GM23338 (cell line): Measurements from ENCODE around the gene NRP1. TPM values are rescaled to one million over a fixed set of nuclear protein-coding genes. Genes with fewer than 3 reads are reported as not detected.
"Not testable (repeated sequence)": the region's sequence is repeated elsewhere in the genome, so short reads cannot be mapped to it uniquely, and the experiment has no call there.

Experiments
- ATAC-seq: fragments of 200-7000 bp; cut with Tn5 transposase; 3 replicates; pipeline ENCODE4 v1.9.1; 2020
- DNase-seq: peaks from one replicate; pipeline ENCODE4 v3.0.0-alpha.2; 2015; ENCODE audit warnings: low spot score
- H2AFZ ChIP-seq: fragments of 200-600 bp; sonication (generic); 2 replicates; pipeline ENCODE4 v1.8.0; 2016; ENCODE audit warnings: antibody characterized with exemption, mild to moderate bottlenecking, moderate library complexity
- H3F3A ChIP-seq: fragments of 200-600 bp; sonication (generic); replicated peaks from 2 replicates; pipeline ENCODE4 v1.8.0; 2017; ENCODE audit warnings: antibody characterized with exemption, mixed run types, low read depth
- H3K27ac ChIP-seq: fragments of 200-600 bp; sonication (generic); 2 replicates; pipeline ENCODE4 v1.6.1; 2016; ENCODE audit warnings: low read depth
- H3K27me3 ChIP-seq: fragments of 200-600 bp; sonication (generic); 2 replicates; pipeline ENCODE4 v1.8.0; 2016; ENCODE audit warnings: mild to moderate bottlenecking, mixed run types, moderate library complexity; ENCODE audit not compliant: insufficient read depth
- H3K36me3 ChIP-seq: fragments of 200-600 bp; sonication (generic); 2 replicates; pipeline ENCODE4 v1.8.0; 2016; ENCODE audit warnings: mild to moderate bottlenecking; ENCODE audit not compliant: insufficient read depth
- H3K4me1 ChIP-seq: fragments of 200-600 bp; sonication (generic); 2 replicates; pipeline ENCODE4 v1.8.0; 2016; ENCODE audit warnings: mild to moderate bottlenecking, moderate library complexity; ENCODE audit not compliant: insufficient read depth
- H3K4me2 ChIP-seq: fragments of 200-600 bp; sonication (generic); 2 replicates; pipeline ENCODE4 v1.7.1; 2017; ENCODE audit warnings: mixed run types
- H3K4me3 ChIP-seq: fragments of 200-600 bp; sonication (generic); 2 replicates; pipeline ENCODE4 v1.6.1; 2016; ENCODE audit warnings: mixed run types
- H3K79me2 ChIP-seq: fragments of 200-600 bp; sonication (generic); replicated peaks from 2 replicates; pipeline ENCODE4 v1.8.0; 2017; ENCODE audit warnings: mild to moderate bottlenecking; ENCODE audit not compliant: insufficient read depth
- H3K9me2 ChIP-seq: fragments of 200-600 bp; sonication (generic); 2 replicates; pipeline ENCODE4 v1.8.0; 2017; ENCODE audit not compliant: insufficient read depth
- H4K20me1 ChIP-seq: fragments of 200-600 bp; sonication (generic); replicated peaks from 2 replicates; pipeline ENCODE4 v1.8.0; 2017; ENCODE audit warnings: mild to moderate bottlenecking; ENCODE audit not compliant: insufficient read depth
- H3K27ac Mint-ChIP-seq: 2 replicates; pipeline ENCODE4 v1.8.0; 2020; ENCODE audit warnings: inconsistent platforms, mild to moderate bottlenecking, moderate library complexity, mixed read lengths
- H3K27me3 Mint-ChIP-seq: 3 replicates; pipeline ENCODE4 v1.8.0; 2022; ENCODE audit warnings: low read depth, mild to moderate bottlenecking, moderate library complexity, mixed read lengths, inconsistent platforms; ENCODE audit not compliant: insufficient read depth, poor library complexity
- H3K36me3 Mint-ChIP-seq: 3 replicates; pipeline ENCODE4 v1.8.0; 2021; ENCODE audit warnings: low read depth, mild to moderate bottlenecking, inconsistent platforms, moderate library complexity, mixed read lengths
- H3K4me1 Mint-ChIP-seq: 3 replicates; pipeline ENCODE4 v1.8.0; 2020; ENCODE audit warnings: mild to moderate bottlenecking, inconsistent platforms, mixed read lengths
- H3K4me3 Mint-ChIP-seq: 3 replicates; pipeline ENCODE4 v1.8.0; 2021; ENCODE audit warnings: moderate library complexity, mild to moderate bottlenecking, inconsistent platforms, mixed read lengths
- H3K9me3 Mint-ChIP-seq: 3 replicates; pipeline ENCODE4 v1.8.0; 2020; ENCODE audit warnings: moderate library complexity, mild to moderate bottlenecking, inconsistent platforms, mixed read lengths
- EZH2 ChIP-seq: fragments of 200-600 bp; sonication (generic); IDR thresholded peaks from one replicate; pipeline ENCODE4 v1.8.0; 2017; ENCODE audit warnings: antibody characterized with exemption, mild to moderate bottlenecking, low read depth; ENCODE audit not compliant: unreplicated experiment
- ZNF331 ChIP-seq: fragments of 250-450 bp; sonication (Bioruptor Pico); IDR thresholded peaks from 2 replicates; pipeline ENCODE4 v1.5.0; 2020; ENCODE audit warnings: low read depth, mild to moderate bottlenecking, moderate library complexity
- ZNF462 ChIP-seq: fragments of 250-450 bp; sonication (Bioruptor Pico); IDR thresholded peaks from 2 replicates; pipeline ENCODE4 v1.5.0; 2020; ENCODE audit warnings: mild to moderate bottlenecking, moderate library complexity
- long read RNA-seq: library from polyadenylated mRNA; unstranded; transcript quantifications from one replicate; pipeline ENCODE4 v2.0.0, GENCODE V29; 2020; ENCODE audit not compliant: unreplicated experiment
- polyA plus RNA-seq: library from polyadenylated mRNA; unstranded; fragments of >200 nt; fragmentation: Nextera tagmentation; extraction: Ambion mirVana; gene quantifications from 2 replicates; pipeline ENCODE4 v1.2.1, GENCODE V29; 2016
- total RNA-seq: library from RNA; depleted of rRNA; stranded (reverse); fragments of >200 nt; shearing (Covaris generic); gene quantifications from 2 replicates; pipeline ENCODE4 v1.2.3, GENCODE V29; 2014; rRNA removed

NRP1 gene
- total RNA-seq (3.5 and 3.9 TPM in 2 replicates), polyA plus RNA-seq (2.9 and 3.6 TPM in 2 replicates)
- long read RNA-seq, partial matches to known transcripts, result 0 of 1 reads
- long read RNA-seq, other reads (novel, unspliced or antisense), result 1 of 1 reads

GRCh38 chr10:33334153-33334804, at the start of gene NRP1:
Gene NRP1 (minus strand): TSS chr10:33334667. CDS start chr10:33334382, 285 bp downstream.
- no peaks in the 10 kb centered on the region for H3F3A ChIP-seq
- peaks cover 44% of the 10 kb centered on the region for H3K27me3 Mint-ChIP-seq
- H3K4me1 Mint-ChIP-seq, result peaks cover 27% of the 10 kb centered on the region
- H3K4me2 ChIP-seq, result peak within 1 kb of the TSS; percentile 95
- peak within 1 kb of the TSS; percentile 81 for H3K4me3 Mint-ChIP-seq
- H3K4me1 ChIP-seq, result peaks cover 18% of the 10 kb centered on the region
- H3K36me3 Mint-ChIP-seq, result no peaks in the 10 kb centered on the region
- H4K20me1 ChIP-seq, result no peaks in the 10 kb centered on the region
- H3K79me2 ChIP-seq, result no peaks in the 10 kb centered on the region
- H3K27ac ChIP-seq, result no peak within 1 kb of the TSS
- peak within 1 kb of the TSS; percentile 85 for H3K4me3 ChIP-seq
- peak; percentile 10 for ATAC-seq
- TF ChIP-seq ZNF462, result no peak
- no peak for TF ChIP-seq ZNF331 (CRISPR knock-in tag)
- no peak for TF ChIP-seq EZH2
- H2AFZ ChIP-seq, result peak within 1 kb of the TSS; percentile 99
- peaks cover 2% of the 10 kb centered on the region; the same call in 1 of the 3 replicates for H3K9me3 Mint-ChIP-seq
- H3K36me3 ChIP-seq, result no peaks in the 10 kb centered on the region
- no peak within 1 kb of the TSS for H3K27ac Mint-ChIP-seq
- peaks cover 70% of the 10 kb centered on the region for H3K27me3 ChIP-seq
- H3K9me2 ChIP-seq, result no peaks in the 10 kb centered on the region
- DNase-seq, result peak; percentile 58

- H2AFZ ChIP-seq, H3K36me3 Mint-ChIP-seq, H3K27ac ChIP-seq, H3K27ac Mint-ChIP-seq, H3K4me2 ChIP-seq, H3F3A ChIP-seq, H4K20me1 ChIP-seq, ATAC-seq, H3K27me3 Mint-ChIP-seq, H3K27me3 ChIP-seq, H3K4me3 ChIP-seq, H3K79me2 ChIP-seq, DNase-seq, H3K4me3 Mint-ChIP-seq, H3K4me1 ChIP-seq, H3K36me3 ChIP-seq, H3K9me3 Mint-ChIP-seq: not testable (repeated sequence)
- peaks cover 12% of the 10 kb centered on the region for H3K9me2 ChIP-seq
- peaks cover 18% of the 10 kb centered on the region for H3K4me1 Mint-ChIP-seq
These were observed 49.7 kb upstream of the NRP1 start for GRCh38 chr10:33384201-33384600.
